GM12878 (cell line): ENCODE results near the gene HIVEP2. TPM values are rescaled to one million over a fixed set of nuclear protein-coding genes. Genes with fewer than 3 reads are reported as not detected.

Source experiments
- CUX1 ChIP-seq: IDR thresholded peaks from 2 replicates; pipeline ENCODE4 v1.6.1; 2012; ENCODE audit warnings: improper control_type of control experiment, low read depth, low read length; ENCODE audit not compliant: insufficient replicate concordance
- E4F1 ChIP-seq: fragments of 450-650 bp; IDR thresholded peaks from 2 replicates; pipeline ENCODE4 v1.6.1; 2018; ENCODE audit warnings: borderline replicate concordance, mild to moderate bottlenecking; ENCODE audit not compliant: partially characterized antibody
- GATAD2B ChIP-seq: fragments of 450-650 bp; conservative IDR thresholded peaks from 2 replicates; pipeline ENCODE4 v1.6.1; 2017; ENCODE audit warnings: low read depth, mild to moderate bottlenecking, moderate library complexity
- HCFC1 ChIP-seq: fragments of 150-350 bp; IDR thresholded peaks from 2 replicates; pipeline ENCODE4 v1.6.1; 2014; ENCODE audit warnings: low read length
- IKZF1 ChIP-seq: fragments of 450-650 bp; conservative IDR thresholded peaks from 2 replicates; pipeline ENCODE4 v1.6.1; 2017; ENCODE audit warnings: antibody characterized with exemption, mild to moderate bottlenecking
- IRF5 ChIP-seq: fragments of 450-650 bp; IDR thresholded peaks from 2 replicates; pipeline ENCODE4 v1.6.1; 2017; ENCODE audit warnings: borderline replicate concordance
- PKNOX1 ChIP-seq: fragments of 450-650 bp; IDR thresholded peaks from 2 replicates; pipeline ENCODE4 v1.6.1; 2016; ENCODE audit warnings: mild to moderate bottlenecking
- RCOR1 ChIP-seq: conservative IDR thresholded peaks from 2 replicates; pipeline ENCODE4 v1.6.1; 2012; ENCODE audit warnings: low read depth, low read length, improper control_type of control experiment
- SP1 ChIP-seq: IDR thresholded peaks from one replicate; pipeline ENCODE4 v1.6.1; 2011; ENCODE audit warnings: low read depth, low read length
- ZBTB11 ChIP-seq: fragments of 450-650 bp; formaldehyde crosslinking; IDR thresholded peaks from 2 replicates; pipeline ENCODE4 v1.5.0; 2022; ENCODE audit warnings: mild to moderate bottlenecking, missing genetic modification characterization
- ZBTB4 ChIP-seq: fragments of 450-650 bp; formaldehyde crosslinking; IDR thresholded peaks from 2 replicates; pipeline ENCODE4 v1.4.0; 2022; ENCODE audit warnings: mild to moderate bottlenecking, moderate library complexity
- ZNF384 ChIP-seq: IDR thresholded peaks from 2 replicates; pipeline ENCODE4 v1.6.1; 2012; ENCODE audit warnings: low read depth, mild to moderate bottlenecking, low read length, improper control_type of control experiment, borderline replicate concordance
- polyA plus RNA-seq, 11 experiments: library from polyadenylated mRNA; depleted of rRNA in 4 of 11; unstranded in 6 of 11; stranded (reverse) in 5 of 11; fragments of >200 nt; fragmentation: Nextera tagmentation in 4 of 11; fragmentation: Illumina TruSeq in 1 of 11; extraction: Ambion mirVana in 4 of 11; extraction: Trizol in 1 of 11; gene quantifications; 1 replicate in 1 of 11; 2 replicates in 10 of 11; pipeline versions ENCODE4 v1.2.1 to v1.2.3, GENCODE V29; 2011 to 2016; ENCODE audit warnings: inconsistent platforms in 2 of 11, missing spikeins in 2 of 11, low read depth in 1 of 11
- total RNA-seq, 4 experiments: library from RNA; depleted of rRNA in 3 of 4; stranded (reverse); fragments of >200 nt in 3 of 4; fragmentation: Illumina TruSeq in 1 of 4; extraction: Trizol in 1 of 4; gene quantifications; 2 replicates each; pipeline versions ENCODE4 v1.2.1 to v1.2.3, GENCODE V29; 2013 to 2021

The HIVEP2 gene
- total and polyA plus RNA-seq, 10 of the 15 experiments (the other 5 are each of a cell fraction or from before 2014, with no cell fraction given), result 1.2 to 15.7 (median 10.2) TPM

- 0 out of 2 replicates have a peak, but pooled peaks have one; percentile 45 for TF ChIP-seq PKNOX1
- TF ChIP-seq IKZF1, result peak; percentile 64
- 0 out of 2 replicates have a peak, but pooled peaks have one; percentile 32 for TF ChIP-seq GATAD2B
- TF ChIP-seq CUX1, result no peak
- no peak for TF ChIP-seq ZBTB4
- no peak for TF ChIP-seq IRF5
- TF ChIP-seq ZNF384, result no peak
- peak; percentile 66 for TF ChIP-seq SP1
- no peak for TF ChIP-seq RCOR1
- TF ChIP-seq E4F1, result no peak
- no peak for TF ChIP-seq ZBTB11 (CRISPR knock-in tag)
- TF ChIP-seq HCFC1, result no peak
Observed at GRCh38 chr6:142784344-142784743, 160.6 kb downstream of the HIVEP2 start (continued).
